Eye (tissue), 1 donor: Measurements from ENCODE around the gene GRIP2.

Experiments used
- DNase-seq: peaks from one replicate; pipeline ENCODE4 v3.0.0-alpha.2; 2015

GRIP2 gene

GRCh38 chr3:14463330-14464140 is 76.6 kb downstream of the GRIP2 start:
- peak; percentile 33 for DNase-seq

- no peak for DNase-seq
Measured at GRCh38 chr3:14462738-14463137, 77.4 kb downstream of the GRIP2 start.

- DNase-seq: peak; percentile 49
Measured at GRCh38 chr3:14461748-14462324, 78.3 kb downstream of the GRIP2 start.

- DNase-seq: no peak
Measured at GRCh38 chr3:14461006-14461747, 79.0 kb downstream of the GRIP2 start.

DNA sequence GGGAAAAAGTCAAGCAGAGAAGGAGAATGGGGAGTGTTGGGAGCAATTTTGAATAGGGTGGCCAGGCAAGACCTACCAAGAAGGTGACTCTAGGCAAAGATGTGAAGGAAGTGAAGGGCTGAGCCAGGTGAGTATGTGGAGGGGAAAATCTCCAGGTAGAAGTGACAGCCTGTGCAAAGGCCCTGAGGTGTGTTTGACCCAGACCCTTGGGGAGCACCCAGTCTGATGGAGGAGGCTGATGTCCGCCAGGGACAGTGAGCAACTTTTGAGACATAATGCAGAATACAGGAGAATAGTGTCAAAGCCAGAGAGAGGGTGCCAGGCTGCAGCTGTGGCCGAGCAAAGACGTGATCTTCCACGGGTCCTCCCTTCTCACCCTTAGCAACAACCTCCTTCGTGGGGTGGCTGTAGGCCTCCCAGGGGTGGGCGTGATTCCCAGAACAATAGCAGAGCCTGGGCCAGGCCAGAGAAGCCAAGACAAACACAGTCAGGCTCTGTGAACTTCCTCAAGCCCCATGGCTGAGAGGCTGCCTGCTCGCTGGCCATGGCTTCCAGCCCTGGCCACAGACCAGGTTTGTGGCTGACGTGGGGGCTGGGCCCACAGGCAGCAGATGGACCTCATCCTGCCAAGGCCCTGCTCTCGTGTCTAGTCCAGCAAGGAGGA is 79.7 kb downstream of the GRIP2 start:
- no peak for DNase-seq

DNA sequence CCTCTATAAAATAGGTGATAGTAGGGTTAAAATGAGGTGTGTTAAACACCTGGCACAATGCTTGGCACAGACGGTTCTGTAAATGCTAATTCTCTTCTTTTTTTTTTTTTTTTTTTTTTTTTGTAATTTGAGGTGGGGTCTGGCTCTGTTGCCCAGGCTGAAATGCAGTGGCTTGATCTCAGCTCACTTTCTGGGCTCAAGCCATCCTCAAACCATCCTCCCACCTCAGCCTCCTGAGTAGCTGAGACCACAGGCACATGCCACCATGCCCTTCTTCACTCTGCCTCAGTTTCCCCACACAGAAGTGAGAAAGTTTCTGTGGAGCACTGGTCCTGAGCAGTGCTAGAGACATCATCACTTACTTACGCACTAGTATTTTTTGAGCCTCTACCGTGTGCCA is 80.4 kb downstream of the GRIP2 start:
- DNase-seq: no peak

- no peak for DNase-seq
Measured at GRCh38 chr3:14459384-14459783, 80.8 kb downstream of the GRIP2 start.

DNA sequence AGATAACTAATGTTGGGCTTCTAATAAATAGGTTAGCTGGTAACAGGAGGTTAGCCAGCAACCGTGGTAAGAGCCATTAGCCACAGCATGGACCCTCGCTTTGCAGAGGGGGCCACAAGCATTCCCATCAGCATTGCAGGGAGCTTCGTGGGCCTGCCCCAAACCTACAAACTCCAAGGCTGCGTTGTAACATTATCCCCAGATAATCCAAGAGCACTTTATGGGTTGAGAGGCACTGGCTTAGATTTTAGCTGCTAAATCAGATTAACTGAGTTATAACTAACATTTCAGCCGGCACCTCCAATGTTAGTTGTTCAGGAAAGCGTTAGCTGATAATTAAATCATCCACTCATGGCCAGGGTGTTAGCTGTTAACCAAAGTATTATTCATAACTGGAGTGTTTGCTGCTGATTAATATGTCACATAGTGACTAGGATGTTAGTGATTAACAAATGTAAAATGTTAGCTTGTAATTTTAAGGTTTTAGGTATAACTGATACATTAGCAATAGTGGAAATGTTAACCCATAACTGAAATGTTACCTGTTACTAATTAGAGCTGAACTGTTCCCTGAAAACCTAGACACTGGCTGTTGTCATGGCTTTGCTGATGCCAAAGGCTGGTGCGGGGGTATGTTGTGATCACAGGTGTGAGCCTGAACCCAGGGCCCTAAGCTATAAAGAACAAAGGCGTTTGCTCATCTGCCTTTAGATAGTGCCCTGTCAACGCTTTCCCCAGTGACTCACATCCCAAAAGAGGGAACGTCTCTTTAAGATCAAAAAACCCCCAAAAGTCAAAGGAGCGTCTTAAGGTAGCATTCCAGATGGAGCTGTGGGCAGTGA is 81.5 kb downstream of the GRIP2 start:
- no peak for DNase-seq

DNA sequence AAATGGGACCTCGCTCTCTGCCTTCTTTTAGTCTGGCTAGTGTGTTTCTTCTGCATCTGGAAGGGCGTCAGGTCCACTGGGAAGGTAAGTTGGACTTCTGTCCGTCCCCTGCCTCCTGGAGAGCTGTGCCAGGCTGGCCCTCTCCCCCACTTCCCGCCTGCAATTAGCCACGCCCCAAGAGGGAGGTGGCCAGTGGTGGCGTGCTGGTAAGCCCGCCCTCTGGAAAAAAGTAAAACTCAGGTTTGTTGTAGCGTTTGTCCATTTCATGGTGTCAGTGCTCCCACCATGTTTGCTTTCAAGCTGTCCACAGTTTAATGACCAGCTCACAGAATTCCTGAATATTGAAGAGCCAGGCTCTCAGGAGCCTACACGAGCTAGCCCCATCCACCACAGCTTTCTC is 82.1 kb downstream of the GRIP2 start:
- no peak for DNase-seq

GRCh38 chr3:14457481-14457880 is 82.7 kb downstream of the GRIP2 start:
- no peak for DNase-seq

GRCh38 chr3:14456794-14457193 is 83.3 kb downstream of the GRIP2 start:
- no peak for DNase-seq

DNA sequence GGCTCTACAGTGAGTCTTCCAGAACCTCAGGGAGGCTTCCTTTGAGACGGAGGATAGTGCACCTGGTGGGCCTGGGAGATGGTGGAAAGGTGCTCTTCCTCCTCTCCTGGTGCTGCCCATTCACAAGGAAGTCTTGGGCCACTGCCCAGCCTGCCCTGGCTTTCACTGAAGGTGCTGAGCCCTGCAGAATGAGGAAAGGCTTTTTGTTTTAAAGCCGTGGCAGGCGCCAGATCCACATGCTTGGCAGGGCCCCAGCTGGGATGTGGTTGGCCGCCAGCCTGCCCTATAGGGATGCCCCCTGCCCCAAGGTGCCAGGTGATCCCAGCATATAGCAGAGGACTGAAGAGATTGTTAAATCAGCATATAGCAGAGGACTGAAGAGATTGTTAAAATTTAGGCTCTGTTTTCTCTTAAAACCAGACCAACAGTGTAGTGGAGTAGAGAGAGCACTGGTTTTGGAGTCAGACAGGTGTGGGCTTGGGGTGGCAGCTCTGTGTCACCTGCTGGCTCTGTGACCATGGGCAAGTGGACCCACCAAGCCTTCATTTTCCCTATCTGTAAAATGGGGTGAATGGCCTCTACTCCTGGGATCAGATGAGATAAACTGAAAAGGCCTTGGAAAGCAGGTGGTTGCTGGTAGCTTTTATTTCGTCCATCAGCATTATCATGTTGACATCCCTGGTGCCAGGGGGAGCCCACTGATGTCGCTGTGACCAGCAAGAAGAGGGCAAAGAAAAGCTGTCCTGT is 84.4 kb downstream of the GRIP2 start:
- no peak for DNase-seq

DNA sequence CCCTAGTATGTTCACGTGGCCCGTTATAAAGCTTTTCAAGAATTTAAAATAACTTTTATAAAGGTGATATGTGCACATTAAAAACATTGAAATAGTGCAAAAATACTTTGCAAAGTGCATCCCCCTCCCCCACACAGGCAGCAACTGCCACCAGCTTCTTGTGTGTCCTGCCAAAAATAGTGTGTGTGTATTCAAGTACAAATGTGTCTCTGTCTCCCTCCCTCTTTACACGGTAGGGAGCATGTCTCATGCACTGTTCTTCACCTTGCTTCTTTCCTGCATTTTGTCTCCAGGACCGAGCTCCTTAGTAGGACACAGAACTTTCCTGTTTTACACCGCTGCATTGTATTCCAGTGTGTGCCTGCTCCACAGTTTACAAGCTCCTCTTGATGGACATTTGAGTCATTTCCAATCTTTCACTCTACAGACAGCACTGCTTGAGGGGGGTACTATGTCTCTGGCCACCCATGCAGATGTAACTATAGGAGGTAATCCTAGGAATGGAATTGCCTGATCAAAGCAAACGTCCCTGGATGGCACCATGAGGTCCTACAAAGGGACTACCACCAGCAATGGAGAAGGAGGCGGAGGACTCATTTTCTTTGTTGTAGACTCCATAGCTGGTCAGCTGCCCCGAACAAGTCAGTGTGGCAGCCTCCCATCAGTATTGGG is 85.4 kb downstream of the GRIP2 start:
- no peak for DNase-seq

DNA sequence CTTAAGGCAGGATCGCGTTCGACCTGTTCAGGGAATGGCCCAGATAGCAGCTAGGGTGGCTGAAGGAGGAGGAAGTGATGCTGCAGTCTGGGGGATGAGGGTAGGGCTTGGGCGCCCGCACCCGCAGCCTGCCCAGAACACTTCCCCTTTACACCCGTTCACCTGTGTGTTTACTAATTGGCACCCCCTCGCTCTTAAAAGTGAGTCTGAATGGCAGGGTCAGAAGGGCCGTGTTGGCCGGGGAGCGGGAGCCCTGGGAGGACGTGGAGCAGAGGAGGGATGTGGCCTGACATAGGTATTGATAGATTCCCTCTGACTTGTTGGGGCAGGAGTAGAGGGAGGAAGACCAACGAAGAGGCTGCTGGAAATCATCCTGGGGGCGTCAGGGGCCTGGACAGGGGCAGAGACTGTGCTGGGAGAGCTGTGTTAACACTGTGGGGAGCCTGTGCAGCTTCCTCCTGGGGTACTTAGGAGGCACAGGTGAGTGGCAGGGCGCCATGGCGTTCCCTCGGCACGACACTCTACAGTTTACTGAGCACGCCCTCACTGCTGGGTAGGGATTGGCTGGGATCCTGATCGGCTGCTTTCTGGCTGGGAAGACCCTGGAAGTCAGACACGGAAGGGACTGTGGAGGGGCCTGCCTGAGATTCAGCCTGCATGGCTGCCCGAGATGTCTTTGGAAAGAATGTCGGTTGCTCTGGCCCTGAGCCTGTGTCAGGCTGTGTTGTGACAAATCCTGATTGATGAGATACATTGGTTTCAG is 86.1 kb downstream of the GRIP2 start:
- DNase-seq: peak; percentile 33

DNA sequence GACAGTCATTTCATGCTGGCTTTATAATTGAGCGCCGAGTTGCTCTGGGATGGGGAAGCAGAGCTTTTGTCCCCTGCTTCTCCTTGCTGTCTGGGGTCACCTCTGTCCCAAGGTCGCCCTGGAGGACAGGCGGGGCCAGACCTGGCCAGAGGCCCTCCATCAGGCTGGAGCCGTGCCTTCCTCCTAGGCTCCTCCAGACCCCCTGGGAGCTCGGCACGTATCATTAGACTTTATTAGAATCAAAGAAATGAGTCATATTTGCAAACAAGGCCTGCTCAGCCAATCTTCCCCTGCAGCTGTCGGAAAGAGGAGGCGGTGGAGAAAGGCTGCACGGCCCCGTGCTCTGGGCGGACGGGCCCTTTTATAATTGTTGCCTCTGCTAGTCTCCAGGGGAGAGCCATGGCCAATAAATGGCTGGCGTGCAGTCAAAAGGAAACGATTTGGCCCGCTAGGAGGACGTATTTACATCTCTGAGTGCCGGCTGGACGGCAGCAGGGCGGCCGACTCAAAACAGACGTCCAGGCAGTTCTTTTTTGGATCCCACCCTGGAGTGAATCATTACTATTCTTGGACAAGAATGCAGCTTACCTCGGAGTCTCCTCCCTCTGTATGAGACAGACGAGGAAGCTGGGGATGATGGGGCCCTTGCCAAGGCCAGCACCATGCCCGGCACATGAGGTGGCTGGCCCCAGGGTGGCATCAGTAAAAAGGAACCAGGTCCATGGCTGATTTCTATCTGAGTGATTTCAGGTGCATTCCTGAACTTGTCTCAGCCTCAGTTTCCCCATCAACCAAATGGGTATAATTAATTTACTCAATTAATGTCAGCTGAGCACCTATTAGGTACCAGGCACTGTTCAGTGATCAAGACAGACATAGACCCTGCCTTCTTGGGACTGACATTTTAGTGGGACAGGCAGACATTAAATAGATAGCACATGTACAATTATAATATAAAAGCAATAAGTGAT is 87.1 kb downstream of the GRIP2 start:
- peak; percentile 95 for DNase-seq

DNA sequence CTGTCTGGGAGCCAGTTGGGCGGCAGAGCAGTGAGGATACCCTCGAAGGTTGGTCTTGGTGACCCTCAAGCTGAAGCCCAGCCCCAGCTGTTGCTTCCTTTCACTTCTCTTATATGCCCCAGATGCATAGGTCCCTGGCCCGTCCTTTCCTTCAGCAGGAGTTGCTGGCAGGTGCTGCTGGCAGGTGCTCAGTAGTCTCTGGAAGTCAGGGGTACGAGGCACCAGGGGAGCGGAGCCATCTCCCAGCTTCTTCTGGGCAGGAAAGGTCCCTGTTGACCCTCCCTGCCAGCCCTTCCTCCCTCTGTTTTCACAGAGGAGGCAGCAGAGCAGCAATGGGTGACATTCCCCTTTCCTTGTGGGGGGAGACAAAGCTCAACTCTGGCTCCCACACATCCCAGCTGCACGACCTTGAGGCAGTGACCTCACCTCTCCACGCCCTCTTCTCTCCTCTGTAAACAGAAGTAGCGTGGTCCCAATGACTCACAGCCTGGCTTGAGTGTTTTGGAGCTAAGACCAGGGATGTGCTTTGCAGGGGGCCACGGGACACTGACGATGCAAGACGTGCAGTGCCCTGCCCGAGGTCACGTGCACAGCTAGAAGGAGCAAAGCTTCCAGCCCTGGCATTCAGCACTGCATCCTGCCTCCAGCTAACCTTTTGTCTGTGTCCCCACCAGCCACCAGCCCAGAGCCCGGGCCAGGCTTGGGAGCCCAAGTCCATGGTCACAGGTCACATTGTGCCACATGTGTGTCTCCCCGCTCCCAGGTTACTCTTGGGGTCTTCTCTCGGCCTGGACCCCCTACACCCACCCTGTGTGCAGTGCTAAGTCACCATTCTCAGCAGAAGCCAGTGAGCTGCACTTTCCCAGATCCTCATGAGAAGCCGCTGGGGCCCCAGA is 88.0 kb downstream of the GRIP2 start:
- no peak for DNase-seq

- no peak for DNase-seq
Measured at GRCh38 chr3:14450922-14451606, 89.1 kb downstream of the GRIP2 start.
